Measurements from ENCODE around the gene ABI3BP. TPM values are rescaled to one million over a fixed set of nuclear protein-coding genes. Genes with fewer than 3 reads are reported as not detected.

Gene ABI3BP
- polyA plus RNA-seq, 1 of the 3 experiments (the other 2 are of a cell fraction) = 8.4 TPM

GRCh38 chr3:101036213-101036618, 43.0 kb upstream of the ABI3BP start (continued):
- TF ChIP-seq REST (IDR thresholded peaks at IDR 0.05; ENCODE audit: low read depth, low read length) (no peak), POLR2AphosphoS5 (IDR thresholded peaks at IDR 0.05; ENCODE audit: low read depth, low read length) (peak; percentile 81; the same call in 1 of the 2 replicates), RXRA (IDR thresholded peaks at IDR 0.05; ENCODE audit: borderline replicate concordance, low read depth) (peak; percentile 72; the same call in 1 of the 2 replicates), SIN3A (IDR thresholded peaks at IDR 0.05; ENCODE audit: borderline replicate concordance, low read depth, low read length) (no peak), USF2 (IDR thresholded peaks at IDR 0.05; ENCODE audit: borderline replicate concordance, low read depth, low read length) (no peak), CHD2 (IDR thresholded peaks at IDR 0.05; ENCODE audit: low read length, partially characterized antibody) (no peak), EZH2phosphoT487 (IDR thresholded peaks at IDR 0.05; ENCODE audit: borderline replicate concordance, low read depth) (no peak), RCOR1 (IDR thresholded peaks at IDR 0.05; ENCODE audit: low read length) (no peak), PBX3 (IDR thresholded peaks at IDR 0.05) (peak; percentile 98), YY1 (IDR thresholded peaks at IDR 0.05; ENCODE audit: low read depth) (no peak; the same call in 1 of the 2 replicates), ELF1 (IDR thresholded peaks at IDR 0.05) (peak; percentile 96), NFIC (IDR thresholded peaks at IDR 0.05; ENCODE audit: borderline replicate concordance) (peak; percentile 94), FOXM1 (IDR thresholded peaks at IDR 0.05; ENCODE audit: low read depth) (peak; percentile 83), FOXJ3 (CRISPR knock-in tag; IDR thresholded peaks at IDR 0.05) (no peak), TEAD4 (IDR thresholded peaks at IDR 0.05; ENCODE audit: borderline replicate concordance, insufficient read depth) (peak; percentile 99), IRF3 (IDR thresholded peaks at IDR 0.05; ENCODE audit: low read depth, low read length) (no peak), CTCF (IDR thresholded peaks at IDR 0.05) (no peak), MEF2A (IDR thresholded peaks at IDR 0.05; ENCODE audit: borderline replicate concordance, low read depth) (peak; percentile 73)
